ENCODE data around the gene NFYA. TPM values are rescaled to one million over a fixed set of nuclear protein-coding genes. Genes with fewer than 3 reads are reported as not detected.

The NFYA gene
- total and polyA plus RNA-seq, 4 donors = 2.2 to 28.4 (median 10.1) TPM

DNA sequence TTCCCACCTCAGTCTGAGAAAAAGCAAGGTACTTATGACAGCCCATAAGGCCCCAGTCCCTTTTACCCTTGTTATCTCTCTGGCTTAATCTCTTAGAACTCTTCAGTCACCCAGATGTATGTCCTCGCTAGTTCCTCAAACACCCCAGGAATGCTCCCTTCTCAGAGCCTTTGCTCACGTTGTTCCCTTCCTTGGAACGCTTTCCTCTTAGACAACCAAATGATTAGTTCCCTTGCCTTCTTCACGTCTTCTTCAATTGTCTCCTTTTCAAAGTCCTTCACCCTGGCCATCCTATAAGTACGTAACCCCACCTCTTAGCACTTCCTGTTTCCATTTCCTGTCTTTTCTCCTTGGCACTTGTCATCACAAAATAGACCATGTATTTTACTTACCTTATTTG is 20.9 kb upstream of the NFYA start (continued):
- TF ChIP-seq, protein P1, sequence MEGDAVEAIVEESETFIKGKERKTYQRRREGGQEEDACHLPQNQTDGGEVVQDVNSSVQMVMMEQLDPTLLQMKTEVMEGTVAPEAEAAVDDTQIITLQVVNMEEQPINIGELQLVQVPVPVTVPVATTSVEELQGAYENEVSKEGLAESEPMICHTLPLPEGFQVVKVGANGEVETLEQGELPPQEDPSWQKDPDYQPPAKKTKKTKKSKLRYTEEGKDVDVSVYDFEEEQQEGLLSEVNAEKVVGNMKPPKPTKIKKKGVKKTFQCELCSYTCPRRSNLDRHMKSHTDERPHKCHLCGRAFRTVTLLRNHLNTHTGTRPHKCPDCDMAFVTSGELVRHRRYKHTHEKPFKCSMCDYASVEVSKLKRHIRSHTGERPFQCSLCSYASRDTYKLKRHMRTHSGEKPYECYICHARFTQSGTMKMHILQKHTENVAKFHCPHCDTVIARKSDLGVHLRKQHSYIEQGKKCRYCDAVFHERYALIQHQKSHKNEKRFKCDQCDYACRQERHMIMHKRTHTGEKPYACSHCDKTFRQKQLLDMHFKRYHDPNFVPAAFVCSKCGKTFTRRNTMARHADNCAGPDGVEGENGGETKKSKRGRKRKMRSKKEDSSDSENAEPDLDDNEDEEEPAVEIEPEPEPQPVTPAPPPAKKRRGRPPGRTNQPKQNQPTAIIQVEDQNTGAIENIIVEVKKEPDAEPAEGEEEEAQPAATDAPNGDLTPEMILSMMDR (IDR thresholded peaks at IDR 0.05; ENCODE audit: low read depth, low read length, missing input control) = no peak
- TF ChIP-seq, protein P2, sequence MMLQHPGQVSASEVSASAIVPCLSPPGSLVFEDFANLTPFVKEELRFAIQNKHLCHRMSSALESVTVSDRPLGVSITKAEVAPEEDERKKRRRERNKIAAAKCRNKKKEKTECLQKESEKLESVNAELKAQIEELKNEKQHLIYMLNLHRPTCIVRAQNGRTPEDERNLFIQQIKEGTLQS (IDR thresholded peaks at IDR 0.05) = no peak

DNA sequence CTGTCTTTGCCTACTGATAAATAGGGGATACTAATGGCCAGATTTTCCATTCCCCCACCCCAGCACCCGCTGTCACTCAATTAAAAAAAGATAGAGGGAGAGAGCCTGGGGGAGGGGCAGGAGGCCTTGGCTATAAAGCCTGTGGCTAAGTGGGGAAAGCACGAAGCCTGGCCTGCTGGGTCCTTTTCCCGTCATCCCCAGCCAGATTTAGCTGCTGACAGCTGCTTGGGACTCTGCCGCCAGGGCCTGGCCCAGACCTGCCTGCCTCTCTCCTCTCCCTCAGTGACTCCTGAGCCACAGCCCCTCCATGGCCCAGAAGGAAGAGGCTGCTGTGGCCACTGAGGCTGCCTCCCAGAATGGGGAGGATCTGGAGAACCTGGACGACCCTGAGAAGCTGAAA is 19.7 kb upstream of the NFYA start, which contains the start of gene APOBEC2:
APOBEC2 (plus strand) TSS at position 162 of the 400 bp plus-strand sequence; CDS start at position 308, 146 bp downstream.
- no peak for TF ChIP-seq RAD21 (IDR thresholded peaks at IDR 0.05)
- TF ChIP-seq, protein P3, sequence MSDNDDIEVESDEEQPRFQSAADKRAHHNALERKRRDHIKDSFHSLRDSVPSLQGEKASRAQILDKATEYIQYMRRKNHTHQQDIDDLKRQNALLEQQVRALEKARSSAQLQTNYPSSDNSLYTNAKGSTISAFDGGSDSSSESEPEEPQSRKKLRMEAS (IDR thresholded peaks at IDR 0.05) = no peak
- TF ChIP-seq, protein P1 (IDR thresholded peaks at IDR 0.05; ENCODE audit: low read depth, low read length, missing input control) = no peak
- no peak for TF ChIP-seq HNF4G (IDR thresholded peaks at IDR 0.05)
- TF ChIP-seq EGR1 (IDR thresholded peaks at IDR 0.05; ENCODE audit: low read depth in 2 of 2) = no peak
- 92% methylated on average over 5 of the region's 5 CpGs for WGBS
- H3K4me3 ChIP-seq (ENCODE audit: low read depth in 1 of 3, low read length in 3 of 3) = no peak within 1 kb of the TSS
- no peaks in the 10 kb centered on the region for H3K4me1 ChIP-seq (ENCODE audit: control insufficient read depth in 4 of 4, insufficient read depth in 4 of 4, low read length in 3 of 4)
- DNase-seq (ENCODE audit: low spot score) = peak; percentile 29
- H3K27me3 ChIP-seq (ENCODE audit: control insufficient read depth in 4 of 4, insufficient read depth in 4 of 4, low read length in 3 of 4) = no peaks in the 10 kb centered on the region
- no peak within 1 kb of the TSS for H3K27ac ChIP-seq (ENCODE audit: low read depth in 1 of 2, low read length in 2 of 2)
- H3K9ac ChIP-seq (ENCODE audit: low read depth in 1 of 2, low read length in 2 of 2) = no peak within 1 kb of the TSS
- H3K36me3 ChIP-seq (ENCODE audit: control insufficient read depth in 4 of 4, insufficient read depth in 3 of 4, low read depth in 1 of 4, low read length in 3 of 4) = peaks cover 0 to 2% (median 1%) of the 10 kb centered on the region in 4 donors
- no peaks in the 10 kb centered on the region for H3K9me3 ChIP-seq (ENCODE audit: control insufficient read depth in 4 of 4, low read length in 3 of 4)

DNA sequence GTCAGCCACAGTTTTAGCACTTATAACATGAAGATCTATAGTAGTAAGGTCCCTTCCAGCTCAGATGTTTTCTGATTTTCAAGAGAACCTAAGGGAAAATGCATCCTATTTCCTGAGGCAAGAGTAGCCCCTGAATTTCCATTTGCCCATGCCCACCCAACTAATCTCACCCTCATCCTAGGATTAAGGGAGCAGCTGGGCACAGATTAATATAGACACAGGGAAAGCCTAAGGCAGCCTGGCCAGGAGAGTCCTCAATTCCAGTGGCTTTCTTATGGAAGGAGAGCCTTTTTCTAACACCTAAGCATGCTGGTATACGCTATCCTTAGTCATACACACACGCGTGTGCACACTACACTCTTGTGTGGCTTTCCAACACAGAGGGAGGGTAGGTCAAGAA is 18.3 kb upstream of the NFYA start:
- H3K36me3 ChIP-seq (ENCODE audit: control insufficient read depth in 4 of 4, insufficient read depth in 3 of 4, low read depth in 1 of 4, low read length in 3 of 4) = peaks cover 0 to 2% (median 1%) of the 10 kb centered on the region in 4 donors

More for the DNA sequence above, 18.3 kb upstream of the NFYA start:
- Histone ChIP-seq H3K9me3 (ENCODE audit: control insufficient read depth in 4 of 4, low read length in 3 of 4) (no peaks in the 10 kb centered on the region), H3K9ac (ENCODE audit: low read depth in 1 of 2, low read length in 2 of 2) (no peak overlapping the region), H3K27me3 (ENCODE audit: control insufficient read depth in 4 of 4, insufficient read depth in 4 of 4, low read length in 3 of 4) (no peaks in the 10 kb centered on the region), H3K4me1 (ENCODE audit: control insufficient read depth in 4 of 4, insufficient read depth in 4 of 4, low read length in 3 of 4) (no peaks in the 10 kb centered on the region), H3K27ac (ENCODE audit: low read depth in 1 of 2, low read length in 2 of 2) (no peak overlapping the region), H3K4me3 (ENCODE audit: low read depth in 1 of 3, low read length in 3 of 3) (no peak overlapping the region)
- WGBS = 96% methylated on average over 3 of the region's 3 CpGs
- no peak for TF ChIP-seq TAF1 (conservative IDR thresholded peaks at IDR 0.05)
- TF ChIP-seq YY1 (IDR thresholded peaks at IDR 0.05) = no peak
- no peak for TF ChIP-seq HNF4A (conservative IDR thresholded peaks at IDR 0.05)
- TF ChIP-seq, protein P4, sequence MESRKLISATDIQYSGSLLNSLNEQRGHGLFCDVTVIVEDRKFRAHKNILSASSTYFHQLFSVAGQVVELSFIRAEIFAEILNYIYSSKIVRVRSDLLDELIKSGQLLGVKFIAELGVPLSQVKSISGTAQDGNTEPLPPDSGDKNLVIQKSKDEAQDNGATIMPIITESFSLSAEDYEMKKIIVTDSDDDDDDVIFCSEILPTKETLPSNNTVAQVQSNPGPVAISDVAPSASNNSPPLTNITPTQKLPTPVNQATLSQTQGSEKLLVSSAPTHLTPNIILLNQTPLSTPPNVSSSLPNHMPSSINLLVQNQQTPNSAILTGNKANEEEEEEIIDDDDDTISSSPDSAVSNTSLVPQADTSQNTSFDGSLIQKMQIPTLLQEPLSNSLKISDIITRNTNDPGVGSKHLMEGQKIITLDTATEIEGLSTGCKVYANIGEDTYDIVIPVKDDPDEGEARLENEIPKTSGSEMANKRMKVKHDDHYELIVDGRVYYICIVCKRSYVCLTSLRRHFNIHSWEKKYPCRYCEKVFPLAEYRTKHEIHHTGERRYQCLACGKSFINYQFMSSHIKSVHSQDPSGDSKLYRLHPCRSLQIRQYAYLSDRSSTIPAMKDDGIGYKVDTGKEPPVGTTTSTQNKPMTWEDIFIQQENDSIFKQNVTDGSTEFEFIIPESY (IDR thresholded peaks at IDR 0.05) = no peak
- TF ChIP-seq FOXA2 (IDR thresholded peaks at IDR 0.05) = no peak
- TF ChIP-seq RAD21 (IDR thresholded peaks at IDR 0.05) = no peak
- TF ChIP-seq, protein P1 (IDR thresholded peaks at IDR 0.05; ENCODE audit: low read depth, low read length, missing input control) = no peak
- no peak for TF ChIP-seq NR2F2 (IDR thresholded peaks at IDR 0.05)
- TF ChIP-seq RXRA (IDR thresholded peaks at IDR 0.05) = no peak
- TF ChIP-seq, protein P5, sequence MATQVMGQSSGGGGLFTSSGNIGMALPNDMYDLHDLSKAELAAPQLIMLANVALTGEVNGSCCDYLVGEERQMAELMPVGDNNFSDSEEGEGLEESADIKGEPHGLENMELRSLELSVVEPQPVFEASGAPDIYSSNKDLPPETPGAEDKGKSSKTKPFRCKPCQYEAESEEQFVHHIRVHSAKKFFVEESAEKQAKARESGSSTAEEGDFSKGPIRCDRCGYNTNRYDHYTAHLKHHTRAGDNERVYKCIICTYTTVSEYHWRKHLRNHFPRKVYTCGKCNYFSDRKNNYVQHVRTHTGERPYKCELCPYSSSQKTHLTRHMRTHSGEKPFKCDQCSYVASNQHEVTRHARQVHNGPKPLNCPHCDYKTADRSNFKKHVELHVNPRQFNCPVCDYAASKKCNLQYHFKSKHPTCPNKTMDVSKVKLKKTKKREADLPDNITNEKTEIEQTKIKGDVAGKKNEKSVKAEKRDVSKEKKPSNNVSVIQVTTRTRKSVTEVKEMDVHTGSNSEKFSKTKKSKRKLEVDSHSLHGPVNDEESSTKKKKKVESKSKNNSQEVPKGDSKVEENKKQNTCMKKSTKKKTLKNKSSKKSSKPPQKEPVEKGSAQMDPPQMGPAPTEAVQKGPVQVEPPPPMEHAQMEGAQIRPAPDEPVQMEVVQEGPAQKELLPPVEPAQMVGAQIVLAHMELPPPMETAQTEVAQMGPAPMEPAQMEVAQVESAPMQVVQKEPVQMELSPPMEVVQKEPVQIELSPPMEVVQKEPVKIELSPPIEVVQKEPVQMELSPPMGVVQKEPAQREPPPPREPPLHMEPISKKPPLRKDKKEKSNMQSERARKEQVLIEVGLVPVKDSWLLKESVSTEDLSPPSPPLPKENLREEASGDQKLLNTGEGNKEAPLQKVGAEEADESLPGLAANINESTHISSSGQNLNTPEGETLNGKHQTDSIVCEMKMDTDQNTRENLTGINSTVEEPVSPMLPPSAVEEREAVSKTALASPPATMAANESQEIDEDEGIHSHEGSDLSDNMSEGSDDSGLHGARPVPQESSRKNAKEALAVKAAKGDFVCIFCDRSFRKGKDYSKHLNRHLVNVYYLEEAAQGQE (IDR thresholded peaks at IDR 0.05) = no peak
- TF ChIP-seq JUND (IDR thresholded peaks at IDR 0.05) = no peak
- TF ChIP-seq, protein P3 (IDR thresholded peaks at IDR 0.05) = no peak
- TF ChIP-seq GABPA (IDR thresholded peaks at IDR 0.05 in 1 of 2, conservative IDR thresholded peaks at IDR 0.05 in 1 of 2) = no peak
- DNase-seq (ENCODE audit: low spot score) = peak; percentile 27
